Activated CD8-positive, alpha-beta T cell treated with anti-CD3 and anti-CD28 coated beads for 36 hours (primary cell): ENCODE data around the gene ABCG1. TPM values are rescaled to one million over a fixed set of nuclear protein-coding genes. Genes with fewer than 3 reads are reported as not detected.

Source experiments
- ATAC-seq: fragments of 200-7000 bp; cut with Tn5 transposase; one replicate; pipeline ENCODE4 v1.10.0; 2021; ENCODE audit warnings: mild to moderate bottlenecking, moderate library complexity
- CTCF ChIA-PET: fragments of 350-600 bp; sonication (Branson Sonifier 250); formaldehyde crosslinking; loops from one replicate; lab custom pipeline; 2021; ENCODE audit warnings: antibody characterized with exemption; lab: Charles Lee
- POLR2A ChIA-PET: fragments of 350-600 bp; sonication (Branson Sonifier 250); formaldehyde crosslinking; loops from one replicate; lab custom pipeline; 2021; ENCODE audit warnings: antibody characterized with exemption; lab: Charles Lee
- DNase-seq: peaks from one replicate; pipeline ENCODE4 v3.0.0-alpha.2; 2020
- H3K27ac Mint-ChIP-seq: one replicate; pipeline ENCODE4 v1.8.0; 2021; ENCODE audit warnings: mild to moderate bottlenecking, mixed read lengths
- H3K27me3 Mint-ChIP-seq: one replicate; pipeline ENCODE4 v1.8.0; 2021; ENCODE audit warnings: mixed read lengths
- H3K36me3 Mint-ChIP-seq: one replicate; pipeline ENCODE4 v1.8.0; 2021; ENCODE audit warnings: low read depth, mixed read lengths
- H3K4me1 Mint-ChIP-seq: one replicate; pipeline ENCODE4 v1.8.0; 2021; ENCODE audit warnings: low read depth, mixed read lengths
- H3K4me3 Mint-ChIP-seq: one replicate; pipeline ENCODE4 v1.8.0; 2021; ENCODE audit warnings: mild to moderate bottlenecking, moderate library complexity, mixed read lengths
- H3K9me3 Mint-ChIP-seq: one replicate; pipeline ENCODE4 v1.8.0; 2021; ENCODE audit warnings: mixed read lengths
- intact Hi-C: fragments of 100-400 bp; cut with micrococcal nuclease; formaldehyde crosslinking; loops from one replicate; pipeline ENCODE4 v1.10.0; 2022
- total RNA-seq, 2 experiments: library from RNA; stranded (reverse); gene quantifications; one replicate each; pipeline ENCODE4 v1.2.3, GENCODE V29; 2021
- TF ChIP-seq, protein P1 (sequence below): fragments of 200-600 bp; IDR thresholded peaks from one replicate; pipeline ENCODE4 v1.8.0; 2022; ENCODE audit warnings: antibody characterized with exemption, mild to moderate bottlenecking

The ABCG1 gene
- total RNA-seq, 2 experiments from 2014 or later = 12.1 to 12.7 TPM

DNA sequence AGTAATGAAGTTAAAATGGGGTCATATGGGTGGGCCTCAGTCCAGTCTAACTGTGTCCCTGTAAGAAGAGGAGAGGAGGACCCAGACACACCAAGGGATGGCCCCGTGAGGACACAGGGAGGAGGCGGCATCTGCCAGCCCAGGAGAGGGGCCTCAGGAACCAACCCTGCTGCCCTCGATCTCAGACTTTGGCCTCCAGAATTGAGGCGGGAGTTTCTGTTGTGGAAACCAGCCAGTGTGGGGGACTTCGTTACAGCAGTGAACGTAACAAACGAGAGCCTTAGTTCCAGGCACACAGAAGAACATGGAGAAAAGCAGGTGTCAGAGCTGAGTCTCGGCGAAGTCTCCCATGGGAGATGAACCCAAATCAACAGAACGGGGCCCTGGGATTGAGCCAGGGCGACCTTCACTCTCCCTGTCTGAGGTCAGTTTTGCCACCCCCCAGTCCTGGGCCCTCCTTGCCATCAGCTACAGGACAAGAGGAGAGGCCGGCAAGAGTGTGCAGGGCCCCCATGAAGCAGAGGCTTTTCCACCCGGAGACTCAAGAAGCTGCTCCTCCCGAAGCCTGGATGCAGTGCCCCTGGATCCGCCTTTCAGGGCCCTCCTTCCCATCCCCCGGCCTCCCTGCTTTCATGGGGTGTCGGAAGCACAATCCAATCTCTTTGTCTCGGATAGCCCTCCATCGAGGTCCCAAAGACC, 59.7 kb downstream of the ABCG1 start:
- TF ChIP-seq, protein P1, sequence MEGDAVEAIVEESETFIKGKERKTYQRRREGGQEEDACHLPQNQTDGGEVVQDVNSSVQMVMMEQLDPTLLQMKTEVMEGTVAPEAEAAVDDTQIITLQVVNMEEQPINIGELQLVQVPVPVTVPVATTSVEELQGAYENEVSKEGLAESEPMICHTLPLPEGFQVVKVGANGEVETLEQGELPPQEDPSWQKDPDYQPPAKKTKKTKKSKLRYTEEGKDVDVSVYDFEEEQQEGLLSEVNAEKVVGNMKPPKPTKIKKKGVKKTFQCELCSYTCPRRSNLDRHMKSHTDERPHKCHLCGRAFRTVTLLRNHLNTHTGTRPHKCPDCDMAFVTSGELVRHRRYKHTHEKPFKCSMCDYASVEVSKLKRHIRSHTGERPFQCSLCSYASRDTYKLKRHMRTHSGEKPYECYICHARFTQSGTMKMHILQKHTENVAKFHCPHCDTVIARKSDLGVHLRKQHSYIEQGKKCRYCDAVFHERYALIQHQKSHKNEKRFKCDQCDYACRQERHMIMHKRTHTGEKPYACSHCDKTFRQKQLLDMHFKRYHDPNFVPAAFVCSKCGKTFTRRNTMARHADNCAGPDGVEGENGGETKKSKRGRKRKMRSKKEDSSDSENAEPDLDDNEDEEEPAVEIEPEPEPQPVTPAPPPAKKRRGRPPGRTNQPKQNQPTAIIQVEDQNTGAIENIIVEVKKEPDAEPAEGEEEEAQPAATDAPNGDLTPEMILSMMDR = no peak
- ChIA-PET POLR2A (interaction anchor here (0.8 to 1.1 kb wide), 2 partner anchors 17 to 392 kb away, joined by 3 read pairs; no protein-coding TSS in a partner anchor), CTCF (interaction anchor here (0.6 to 1.2 kb wide), 4 partner anchors 31 to 133 kb away, joined by 3 to 4 read pairs (median 3); no protein-coding TSS in a partner anchor)
- Mint-ChIP-seq H3K27me3 (no peaks in the 10 kb centered on the region), H3K4me1 (no peaks in the 10 kb centered on the region), H3K4me3 (no peak overlapping the region), H3K27ac (no peak overlapping the region), H3K36me3 (no peaks in the 10 kb centered on the region), H3K9me3 (no peaks in the 10 kb centered on the region)
- ATAC-seq (no peak), DNase-seq (no peak)
- intact Hi-C loops = no loop called here

DNA sequence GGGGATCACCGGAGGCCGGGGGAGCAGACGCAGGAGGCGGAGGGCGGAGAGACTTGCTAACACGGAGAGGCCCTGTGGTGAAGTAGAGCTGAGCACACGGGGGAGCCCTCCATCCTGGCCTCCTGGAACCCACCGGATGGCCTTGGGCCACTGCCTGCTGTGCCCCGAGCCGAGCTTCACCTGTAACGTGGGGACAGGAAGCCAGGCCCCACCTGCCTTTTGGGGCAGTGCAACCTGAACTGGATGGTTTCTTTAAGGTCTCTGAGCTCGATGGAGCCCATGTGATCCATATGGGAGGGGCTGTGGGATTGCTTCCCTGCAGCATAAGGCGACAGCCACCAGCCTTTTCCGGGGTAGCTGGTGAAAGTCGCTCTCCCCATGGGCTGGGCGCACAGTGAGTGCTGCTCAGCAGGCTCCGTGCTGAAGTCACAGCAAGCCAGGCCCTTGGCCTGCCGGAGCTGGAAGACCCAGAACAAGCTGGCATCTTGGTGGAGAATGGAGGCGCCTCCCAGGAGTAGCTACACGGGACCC, 60.5 kb downstream of the ABCG1 start:
- ChIA-PET POLR2A (interaction anchor here (0.8 to 1.1 kb wide), 2 partner anchors 18 to 392 kb away, joined by 3 read pairs; no protein-coding TSS in a partner anchor), CTCF (interaction anchor here (0.6 to 1.1 kb wide), 6 partner anchors 20 to 134 kb away, joined by 3 to 4 read pairs (median 3); no protein-coding TSS in a partner anchor)
- DNase-seq = no peak
- Mint-ChIP-seq H3K27me3 (no peaks in the 10 kb centered on the region), H3K4me3 (no peak overlapping the region), H3K36me3 (no peaks in the 10 kb centered on the region), H3K27ac (no peak overlapping the region), H3K4me1 (no peaks in the 10 kb centered on the region), H3K9me3 (no peaks in the 10 kb centered on the region)
- TF ChIP-seq, protein P1 = no peak
- no peak for ATAC-seq
- intact Hi-C loops = no loop called here

DNA sequence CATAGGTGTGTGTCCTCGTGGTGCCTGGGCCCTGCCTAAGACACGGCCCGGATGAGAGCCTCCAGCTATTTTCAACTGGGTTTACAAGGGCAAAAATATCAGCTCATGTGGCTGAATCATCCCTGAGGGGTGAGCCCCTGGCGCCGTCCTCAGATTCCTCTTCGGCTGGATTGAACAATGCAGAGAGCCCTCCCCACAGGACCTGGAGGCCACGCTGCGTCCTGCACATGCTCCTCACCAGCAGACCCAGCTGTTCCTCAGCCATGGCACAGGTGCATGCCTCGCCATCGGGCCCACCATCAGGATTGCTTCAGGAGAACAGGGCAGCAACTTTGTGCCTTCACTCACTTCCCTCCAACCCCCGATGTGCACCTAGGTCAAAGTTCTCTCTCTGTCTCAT, 60.9 kb downstream of the ABCG1 start:
- intact Hi-C loops = no loop called here
- ChIA-PET POLR2A (interaction anchor here (1.1 kb wide), 1 partner anchor 18 kb away, joined by 3 read pairs; no protein-coding TSS in a partner anchor), CTCF (interaction anchor here (0.8 to 1.1 kb wide), 4 partner anchors 19 to 134 kb away, joined by 3 to 4 read pairs (median 4); no protein-coding TSS in a partner anchor)
- H3K27ac Mint-ChIP-seq = no peak overlapping the region
- DNase-seq (no peak), ATAC-seq (no peak)
- H3K9me3 Mint-ChIP-seq = no peaks in the 10 kb centered on the region
- H3K4me3 Mint-ChIP-seq = no peak overlapping the region
- no peaks in the 10 kb centered on the region for H3K36me3 Mint-ChIP-seq
- no peaks in the 10 kb centered on the region for H3K4me1 Mint-ChIP-seq
- H3K27me3 Mint-ChIP-seq = no peaks in the 10 kb centered on the region
- TF ChIP-seq, protein P1 = no peak

DNA sequence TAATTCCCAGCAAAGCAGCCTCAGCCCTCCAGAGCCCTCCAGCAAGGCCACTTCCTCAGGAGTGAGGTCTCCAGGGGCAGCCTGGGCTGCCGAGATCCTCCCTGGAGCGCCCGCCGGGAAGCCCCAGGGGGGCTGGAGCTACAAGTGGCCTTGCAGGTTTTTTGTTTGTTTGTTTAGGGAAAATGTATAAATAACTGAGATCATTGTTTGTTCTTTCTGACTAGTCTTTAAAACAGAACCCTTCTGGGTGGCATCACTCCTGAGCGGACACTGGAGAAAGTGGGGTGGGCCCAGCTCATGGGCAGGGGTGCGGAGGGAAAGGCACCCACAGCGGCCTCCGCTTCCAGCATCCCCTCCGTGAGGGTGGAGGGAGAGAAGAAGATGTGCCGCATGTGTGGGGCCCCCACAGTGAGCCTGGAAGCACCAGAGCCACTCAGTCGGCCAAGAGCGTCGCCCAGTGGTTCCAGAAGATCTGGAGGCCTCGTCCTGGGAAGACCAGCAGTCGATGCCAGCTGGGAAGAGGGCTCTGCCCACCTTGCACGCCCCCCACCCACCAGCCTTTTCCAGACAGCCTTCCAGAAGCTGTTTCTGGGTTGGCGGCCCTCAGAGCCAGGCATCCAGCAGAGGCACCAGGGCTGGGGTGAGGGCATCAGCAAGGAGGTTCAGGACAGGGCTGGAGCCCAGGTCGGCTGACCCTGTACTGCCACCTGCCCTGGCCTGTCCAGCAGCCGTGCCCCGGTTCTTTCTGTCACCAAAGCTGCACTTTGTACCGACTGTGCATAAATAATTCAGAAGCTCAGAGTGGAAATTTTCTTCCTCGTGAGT, 61.6 kb downstream of the ABCG1 start:
- peaks cover under 1% of the 10 kb centered on the region for H3K4me1 Mint-ChIP-seq
- CTCF ChIA-PET = interaction anchor here (0.9 to 1.1 kb wide), 2 partner anchors 116 to 163 kb away, joined by 3 read pairs; no protein-coding TSS in a partner anchor

More for the DNA sequence above, 61.6 kb downstream of the ABCG1 start:
- Mint-ChIP-seq H3K27ac (no peak overlapping the region), H3K4me3 (no peak overlapping the region), H3K9me3 (no peaks in the 10 kb centered on the region), H3K27me3 (no peaks in the 10 kb centered on the region), H3K36me3 (no peaks in the 10 kb centered on the region)
- intact Hi-C loops = no loop called here
- POLR2A ChIA-PET = no interaction called here
- no peak for ATAC-seq
- TF ChIP-seq, protein P1 = no peak
- DNase-seq = no peak
